GM06990 (cell line): ENCODE measurements around the gene PERM1.

Experiments used
- DNase-seq: peaks from one replicate; pipeline ENCODE4 v3.0.0-alpha.2; 2011; ENCODE audit not compliant: insufficient read length; ENCODE audit errors: extremely low read depth
- H3K27me3 ChIP-seq: replicated peaks from 2 replicates; pipeline ENCODE4 v1.6.0; 2011; ENCODE audit warnings: low read length; ENCODE audit not compliant: control insufficient read depth, insufficient read depth
- H3K36me3 ChIP-seq: 2 replicates; pipeline ENCODE4 v1.5.1; 2011; ENCODE audit warnings: low read length; ENCODE audit not compliant: control insufficient read depth, insufficient read depth
- H3K4me3 ChIP-seq: replicated peaks from 2 replicates; pipeline ENCODE4 v1.5.1; 2011; ENCODE audit warnings: low read depth, mild to moderate bottlenecking, control low read depth, low read length
- TF ChIP-seq, protein P1 (sequence below): IDR thresholded peaks from 2 replicates; pipeline ENCODE4 v1.5.1; 2011; ENCODE audit warnings: low read length, control low read depth, mild to moderate bottlenecking, inconsistent platforms; ENCODE audit not compliant: insufficient read depth, poor library complexity, severe bottlenecking

The PERM1 gene

DNA sequence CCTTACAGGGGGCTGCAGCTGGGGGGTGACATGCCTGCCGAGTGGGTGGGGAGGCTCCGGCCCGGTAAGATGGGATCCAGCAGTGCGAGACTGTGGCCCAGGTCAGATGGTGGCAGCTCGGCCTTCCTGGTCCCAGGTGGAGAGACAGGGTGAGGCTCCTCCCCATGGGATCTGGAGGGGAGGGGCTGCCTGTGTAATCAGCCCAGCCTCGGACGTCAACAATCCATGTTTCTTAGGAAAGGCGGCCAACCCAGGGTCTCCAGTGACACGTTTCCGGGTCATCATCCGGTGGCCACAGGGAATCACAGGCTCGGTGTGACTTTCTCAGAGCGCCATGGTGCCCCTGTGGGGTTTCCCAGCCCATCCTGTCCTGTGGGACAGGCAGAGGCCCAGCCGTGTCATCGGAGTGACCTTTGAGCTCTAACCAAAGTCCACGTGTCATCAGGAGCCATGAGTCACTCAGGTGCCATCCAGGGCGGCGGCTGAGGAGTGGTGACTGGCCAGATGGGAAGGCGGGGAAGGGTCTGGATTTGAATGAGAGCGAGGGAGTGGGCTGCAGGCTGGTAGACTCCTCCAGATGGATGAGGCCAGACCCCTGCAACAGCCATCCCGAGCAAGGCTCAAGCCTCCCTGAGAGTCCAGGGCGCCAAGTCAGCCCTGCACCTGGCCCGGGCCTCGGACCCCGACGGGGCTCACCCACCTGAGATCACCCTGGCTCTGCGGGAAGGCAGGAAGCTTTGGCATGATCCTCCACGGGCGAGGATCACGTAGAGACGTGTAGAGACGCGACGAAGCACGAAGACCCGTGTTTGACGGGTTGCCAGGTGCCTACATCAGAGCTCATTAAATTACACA lies 24.6 kb upstream of the PERM1 start:
- no peak for DNase-seq
- Histone ChIP-seq H3K27me3 (peaks cover 3% of the 10 kb centered on the region), H3K4me3 (no peak overlapping the region), H3K36me3 (no peaks in the 10 kb centered on the region; the same call in 1 of the 2 replicates)
- TF ChIP-seq, protein P1, sequence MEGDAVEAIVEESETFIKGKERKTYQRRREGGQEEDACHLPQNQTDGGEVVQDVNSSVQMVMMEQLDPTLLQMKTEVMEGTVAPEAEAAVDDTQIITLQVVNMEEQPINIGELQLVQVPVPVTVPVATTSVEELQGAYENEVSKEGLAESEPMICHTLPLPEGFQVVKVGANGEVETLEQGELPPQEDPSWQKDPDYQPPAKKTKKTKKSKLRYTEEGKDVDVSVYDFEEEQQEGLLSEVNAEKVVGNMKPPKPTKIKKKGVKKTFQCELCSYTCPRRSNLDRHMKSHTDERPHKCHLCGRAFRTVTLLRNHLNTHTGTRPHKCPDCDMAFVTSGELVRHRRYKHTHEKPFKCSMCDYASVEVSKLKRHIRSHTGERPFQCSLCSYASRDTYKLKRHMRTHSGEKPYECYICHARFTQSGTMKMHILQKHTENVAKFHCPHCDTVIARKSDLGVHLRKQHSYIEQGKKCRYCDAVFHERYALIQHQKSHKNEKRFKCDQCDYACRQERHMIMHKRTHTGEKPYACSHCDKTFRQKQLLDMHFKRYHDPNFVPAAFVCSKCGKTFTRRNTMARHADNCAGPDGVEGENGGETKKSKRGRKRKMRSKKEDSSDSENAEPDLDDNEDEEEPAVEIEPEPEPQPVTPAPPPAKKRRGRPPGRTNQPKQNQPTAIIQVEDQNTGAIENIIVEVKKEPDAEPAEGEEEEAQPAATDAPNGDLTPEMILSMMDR = no peak

- no peak overlapping the region for H3K4me3 ChIP-seq
- TF ChIP-seq, protein P1 = no peak
- H3K27me3 ChIP-seq = peaks cover 3% of the 10 kb centered on the region
- no peaks in the 10 kb centered on the region; the same call in 1 of the 2 replicates for H3K36me3 ChIP-seq
- no peak for DNase-seq
Measured at GRCh38 chr1:1005774-1006304, 23.9 kb upstream of the PERM1 start.

DNA sequence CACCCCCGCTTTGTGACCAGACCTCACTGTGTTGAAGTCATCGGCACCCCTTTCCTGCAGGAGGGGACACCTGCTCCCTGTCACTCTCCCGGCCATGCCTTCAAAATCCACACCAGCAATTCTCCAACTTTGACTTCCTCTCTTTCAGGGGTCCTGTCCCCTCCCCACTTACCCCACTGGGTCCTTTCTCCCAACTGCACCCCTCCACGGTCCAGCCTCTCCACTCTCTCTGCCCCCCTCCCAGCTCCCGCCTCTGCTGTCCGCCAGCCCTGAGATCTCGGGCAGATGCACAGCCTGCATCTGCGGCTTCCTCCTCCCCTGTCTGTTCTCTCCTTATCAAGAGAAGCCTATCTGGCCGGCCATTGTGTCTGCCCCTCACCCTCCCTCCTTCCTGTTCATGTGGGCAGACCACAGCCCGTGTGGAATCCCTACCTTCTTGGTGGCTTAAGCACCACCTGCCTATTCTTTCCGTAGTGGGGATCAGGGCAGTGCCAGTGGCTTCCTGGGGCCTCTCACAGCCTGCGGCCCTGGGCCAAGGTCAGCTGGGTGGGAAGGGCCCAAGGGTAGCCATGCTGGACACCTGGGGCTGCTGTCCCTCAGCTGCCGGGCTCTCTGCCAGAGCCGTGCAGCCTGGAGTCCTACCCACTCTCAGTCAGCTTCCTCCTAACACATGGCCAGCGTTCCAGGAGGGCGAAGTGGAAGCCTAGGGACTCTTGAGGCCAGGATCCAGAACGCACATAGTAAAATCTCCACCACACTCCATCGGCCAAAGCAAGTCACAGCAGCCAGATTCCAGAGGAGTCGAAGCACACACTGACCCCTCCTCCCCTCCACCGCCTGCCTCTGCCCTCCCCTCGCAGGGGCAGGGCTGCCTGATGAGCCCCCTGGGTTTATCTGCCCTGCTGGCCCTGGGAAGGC lies 23.1 kb upstream of the PERM1 start:
- Histone ChIP-seq H3K27me3 (peaks cover 3% of the 10 kb centered on the region), H3K36me3 (no peaks in the 10 kb centered on the region; the same call in 1 of the 2 replicates), H3K4me3 (no peak overlapping the region)
- TF ChIP-seq, protein P1 = no peak
- DNase-seq = no peak

DNA sequence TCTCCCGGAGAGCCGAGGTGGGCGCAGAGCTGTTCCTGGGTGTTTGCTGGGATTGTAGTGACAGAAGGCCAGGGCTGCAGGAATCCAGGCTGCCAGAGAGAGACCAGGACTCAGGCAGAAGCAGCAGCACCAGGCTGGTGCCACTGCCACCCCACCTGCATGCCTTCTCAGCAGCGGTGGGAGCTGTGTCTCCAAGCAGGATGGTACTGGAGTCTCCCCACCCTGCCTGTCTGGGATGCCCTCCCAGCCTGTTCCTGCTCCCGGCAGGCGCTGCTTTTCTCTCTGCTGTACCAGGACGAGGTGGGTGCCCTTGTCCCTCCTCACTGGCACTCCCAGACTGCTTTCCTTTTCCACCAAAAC lies 22.5 kb upstream of the PERM1 start:
- TF ChIP-seq, protein P1 = no peak
- Histone ChIP-seq H3K27me3 (peaks cover 3% of the 10 kb centered on the region), H3K36me3 (no peaks in the 10 kb centered on the region; the same call in 1 of the 2 replicates), H3K4me3 (no peak overlapping the region)
- DNase-seq = no peak

GRCh38 chr1:1003618-1004419 lies 21.9 kb upstream of the PERM1 start:
- Histone ChIP-seq H3K36me3 (no peaks in the 10 kb centered on the region; the same call in 1 of the 2 replicates), H3K4me3 (no peak overlapping the region), H3K27me3 (peaks cover 3% of the 10 kb centered on the region)
- DNase-seq = no peak
- TF ChIP-seq, protein P1 = no peak
